H1 (cell line): Measurements from ENCODE around the gene ARRB1. TPM values are rescaled to one million over a fixed set of nuclear protein-coding genes. Genes with fewer than 3 reads are reported as not detected.

ENCODE experiments used
- POLR2AphosphoS5 ChIP-seq: IDR thresholded peaks from 2 replicates; pipeline ENCODE4 v1.6.1; 2011; ENCODE audit warnings: low read depth, low read length
- polyA plus RNA-seq, 7 experiments: library from polyadenylated mRNA; depleted of rRNA in 3 of 7; stranded (reverse) in 5 of 7; unstranded in 2 of 7; fragments of >200 nt in 5 of 7; fragments of 200-250 nt in 2 of 7; gene quantifications; 1 replicate in 5 of 7; 2 replicates in 1 of 7; 4 replicates in 1 of 7; pipeline versions ENCODE4 v1.2.1 to v1.2.3, GENCODE V29; 2011 to 2013; ENCODE audit warnings: missing spikeins in 2 of 7, mixed read lengths in 2 of 7
- total RNA-seq: library from RNA; stranded (reverse); fragmentation: NEBNext Ultra II Directional; extraction: Animal tissue kit (Norgen Biotek cat#: 25700); gene quantifications from 2 replicates; pipeline ENCODE4 v1.2.1, GENCODE V29; 2021

Gene ARRB1
- total and polyA plus RNA-seq, 2 of the 8 experiments (the other 6 are each of a cell fraction or from before 2014, with no cell fraction given): 9.4 to 31.8 TPM

DNA sequence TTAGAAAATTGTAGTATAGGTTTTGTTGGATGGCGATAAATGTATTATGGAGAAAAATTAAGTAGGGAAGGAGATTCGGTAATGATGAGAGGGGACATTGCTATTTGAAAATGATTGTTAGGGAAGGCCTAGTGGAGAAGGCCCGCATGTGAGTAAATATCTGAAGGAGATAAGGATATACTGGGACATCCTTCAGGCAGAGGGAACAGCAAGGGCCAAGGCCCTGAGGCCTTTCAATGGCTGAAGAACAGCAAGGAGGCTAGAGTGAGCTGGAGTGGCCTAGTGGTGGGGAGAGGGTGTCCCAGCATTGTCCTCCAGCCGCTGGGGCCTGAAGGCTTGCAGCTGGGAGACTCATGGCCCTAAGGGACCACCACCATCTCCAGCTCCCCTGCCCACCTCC lies 23.2 kb upstream of the ARRB1 start (continued):
- no peak for TF ChIP-seq POLR2AphosphoS5
